Ovary (tissue), 9 donors: ENCODE results near the gene DDX4. TPM values are rescaled to one million over a fixed set of nuclear protein-coding genes. Genes with fewer than 3 reads are reported as not detected.
A peak's percentile ranks its signal among the peaks of the same experiment; 100 is the strongest.

ENCODE experiments used
- DNase-seq, 5 donors: peaks; one replicate each; pipeline ENCODE4 v3.0.0-alpha.2; 2019 to 2020
- H3K27ac ChIP-seq, 2 donors: fragments of 200-600 bp; one replicate each; pipeline versions ENCODE4 v1.5.1 to v1.8.0; 2019 to 2022
- H3K27me3 ChIP-seq: fragments of 200-600 bp; one replicate; pipeline ENCODE4 v1.8.0; 2022
- H3K36me3 ChIP-seq: fragments of 200-600 bp; sonication (generic); one replicate; pipeline ENCODE4 v1.5.1; 2019
- H3K4me1 ChIP-seq: one replicate; pipeline ENCODE4 v1.8.1; 2013; ENCODE audit warnings: mild to moderate bottlenecking, moderate library complexity; ENCODE audit not compliant: insufficient read depth
- H3K4me3 ChIP-seq: fragments of 200-600 bp; sonication (generic); one replicate; pipeline ENCODE4 v1.5.1; 2017
- H3K9me3 ChIP-seq, 2 donors: fragments of 200-600 bp in 1 of 2; sonication (generic) in 1 of 2; one replicate each; pipeline versions ENCODE4 v1.5.1 to v1.8.1; 2013 to 2019; ENCODE audit warnings: mild to moderate bottlenecking in 1 of 2, moderate library complexity in 1 of 2
- EP300 ChIP-seq: sonication (generic); formaldehyde crosslinking; IDR thresholded peaks from one replicate; pipeline ENCODE4 v1.6.1; 2017; ENCODE audit warnings: antibody characterized with exemption
- POLR2A ChIP-seq: fragments of 450-650 bp; IDR thresholded peaks from one replicate; pipeline ENCODE4 v1.6.1; 2017; ENCODE audit warnings: antibody characterized with exemption, mild to moderate bottlenecking, moderate library complexity
- WGBS, 3 donors: extraction: QIAGEN DNeasy Blood & Tissue Kit in 1 of 3; methylation state at CpG; one replicate each; pipeline versions ENCODE4 v1.1.5 to v1.1.7; 2013 to 2017; 5-methylcytosine and 5-hydroxymethylcytosine counted together
- intact Hi-C, 4 donors: fragments of 100-400 bp; cut with DNase I; formaldehyde crosslinking; loops; one replicate each; pipeline versions ENCODE4 v1.11.0 to v1.15.1; 2022 to 2023
- polyA plus RNA-seq, 2 donors: library from polyadenylated mRNA; stranded (reverse); fragments of 200-250 nt in 1 of 2; fragments of 350-450 nt in 1 of 2; fragmentation: Illumina TruSeq in 1 of 2; extraction: RNeasy Lipid Tissue Mini Kit (QIAGEN cat#74804) in 1 of 2; gene quantifications; one replicate each; pipeline ENCODE4 v1.2.3, GENCODE V29; 2013 to 2014
- total RNA-seq, 7 donors: library from RNA; depleted of rRNA in 2 of 7; stranded (reverse); fragments of >200 nt in 2 of 7; fragmentation: NEBNext Ultra II Directional in 3 of 7; extraction: Animal tissue kit (Norgen Biotek cat#: 25700) in 3 of 7; gene quantifications; one replicate each; pipeline versions ENCODE4 v1.1.0 to v1.2.4, GENCODE V29; 2016 to 2023
- TF ChIP-seq, protein P1 (sequence below), 3 donors: fragments of 450-650 bp in 2 of 3; fragments of 200-600 bp in 1 of 3; IDR thresholded peaks; one replicate each; pipeline versions ENCODE4 v1.5.1 to v1.8.0; 2016 to 2022; ENCODE audit warnings: antibody characterized with exemption in 3 of 3, mild to moderate bottlenecking in 1 of 3
- donor health status: DM: no; HTN: no; CAD: no; lungs with moderate emphysema.
- donor health status: DM: no; HTN: no; CAD: no.
- donor health status: Bipolar disorder and iron deficiency.
- donor health status: DM: yes; HTN: yes; CAD: no.
- donor health status: DM: no; HTN: no; CAD: no.
- donor health status: DM: yes; HTN: yes; CAD: no.

The DDX4 gene
- total and polyA plus RNA-seq, 9 donors = 0.63 TPM; not detected in 8

DNA sequence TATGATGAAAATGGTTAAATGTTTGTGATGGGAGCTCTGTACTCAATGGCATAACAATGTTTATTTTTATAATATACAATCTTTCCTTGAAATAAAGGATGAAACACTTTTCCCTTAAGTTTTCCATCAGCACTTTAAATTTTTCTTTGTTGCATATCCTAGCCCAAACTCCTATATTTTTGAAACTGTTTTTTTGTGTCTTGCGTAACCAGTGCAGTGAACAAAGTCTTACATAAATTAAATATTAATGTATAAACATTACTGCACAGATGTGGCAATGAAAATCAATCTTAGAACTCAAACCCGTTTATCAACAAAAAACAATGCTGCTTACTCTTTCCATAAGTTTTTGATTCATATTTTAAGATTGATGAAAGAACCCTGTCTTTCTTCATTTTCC is 79.2 kb downstream of the DDX4 start:
- 69 to 87% (median 75%) methylated on average over 2 of the region's 2 CpGs for WGBS, 3 donors
- H3K4me3 ChIP-seq = no peak overlapping the region
- no peaks in the 10 kb centered on the region for H3K27me3 ChIP-seq
- H3K36me3 ChIP-seq = no peaks in the 10 kb centered on the region
- no peaks in the 10 kb centered on the region for H3K9me3 ChIP-seq
- intact Hi-C loops = no loop called here
- TF ChIP-seq, protein P1, sequence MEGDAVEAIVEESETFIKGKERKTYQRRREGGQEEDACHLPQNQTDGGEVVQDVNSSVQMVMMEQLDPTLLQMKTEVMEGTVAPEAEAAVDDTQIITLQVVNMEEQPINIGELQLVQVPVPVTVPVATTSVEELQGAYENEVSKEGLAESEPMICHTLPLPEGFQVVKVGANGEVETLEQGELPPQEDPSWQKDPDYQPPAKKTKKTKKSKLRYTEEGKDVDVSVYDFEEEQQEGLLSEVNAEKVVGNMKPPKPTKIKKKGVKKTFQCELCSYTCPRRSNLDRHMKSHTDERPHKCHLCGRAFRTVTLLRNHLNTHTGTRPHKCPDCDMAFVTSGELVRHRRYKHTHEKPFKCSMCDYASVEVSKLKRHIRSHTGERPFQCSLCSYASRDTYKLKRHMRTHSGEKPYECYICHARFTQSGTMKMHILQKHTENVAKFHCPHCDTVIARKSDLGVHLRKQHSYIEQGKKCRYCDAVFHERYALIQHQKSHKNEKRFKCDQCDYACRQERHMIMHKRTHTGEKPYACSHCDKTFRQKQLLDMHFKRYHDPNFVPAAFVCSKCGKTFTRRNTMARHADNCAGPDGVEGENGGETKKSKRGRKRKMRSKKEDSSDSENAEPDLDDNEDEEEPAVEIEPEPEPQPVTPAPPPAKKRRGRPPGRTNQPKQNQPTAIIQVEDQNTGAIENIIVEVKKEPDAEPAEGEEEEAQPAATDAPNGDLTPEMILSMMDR (IDR thresholded peaks at IDR 0.05) = no peak
- TF ChIP-seq POLR2A (no peak), EP300 (no peak)
- peaks cover 4% of the 10 kb centered on the region for H3K4me1 ChIP-seq
- no peak overlapping the region for H3K27ac ChIP-seq
- DNase-seq = no peak

DNA sequence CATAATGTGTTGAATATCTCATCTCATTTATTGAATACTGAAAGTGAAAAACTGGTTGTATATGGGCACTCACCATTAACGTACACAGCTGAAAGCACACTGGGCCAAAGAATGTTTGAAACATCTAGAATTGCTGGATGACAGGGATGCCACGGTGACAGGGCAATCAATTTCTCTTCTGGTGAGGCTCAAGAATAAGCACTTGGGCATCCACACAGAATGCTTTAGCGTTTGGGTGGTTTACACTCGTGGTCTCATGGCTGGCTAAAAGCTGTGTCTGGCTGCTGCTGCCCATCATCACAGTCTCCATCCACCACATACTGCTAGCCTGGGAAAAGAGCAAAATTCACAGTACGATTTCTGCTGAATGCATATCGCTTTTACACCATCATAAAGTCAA is 82.6 kb downstream of the DDX4 start:
- no peaks in the 10 kb centered on the region for H3K9me3 ChIP-seq
- no peak overlapping the region for H3K27ac ChIP-seq
- TF ChIP-seq EP300 (no peak), POLR2A (no peak)
- TF ChIP-seq, protein P1 (IDR thresholded peaks at IDR 0.05) = no peak
- no peak overlapping the region for H3K4me3 ChIP-seq
- intact Hi-C loops = no loop called here
- no peaks in the 10 kb centered on the region for H3K36me3 ChIP-seq
- 81 to 88% (median 87%) methylated on average over 6 of the region's 6 CpGs for WGBS, 3 donors
- peaks cover 4% of the 10 kb centered on the region for H3K4me1 ChIP-seq
- H3K27me3 ChIP-seq = no peaks in the 10 kb centered on the region
- DNase-seq = no peak

DNA sequence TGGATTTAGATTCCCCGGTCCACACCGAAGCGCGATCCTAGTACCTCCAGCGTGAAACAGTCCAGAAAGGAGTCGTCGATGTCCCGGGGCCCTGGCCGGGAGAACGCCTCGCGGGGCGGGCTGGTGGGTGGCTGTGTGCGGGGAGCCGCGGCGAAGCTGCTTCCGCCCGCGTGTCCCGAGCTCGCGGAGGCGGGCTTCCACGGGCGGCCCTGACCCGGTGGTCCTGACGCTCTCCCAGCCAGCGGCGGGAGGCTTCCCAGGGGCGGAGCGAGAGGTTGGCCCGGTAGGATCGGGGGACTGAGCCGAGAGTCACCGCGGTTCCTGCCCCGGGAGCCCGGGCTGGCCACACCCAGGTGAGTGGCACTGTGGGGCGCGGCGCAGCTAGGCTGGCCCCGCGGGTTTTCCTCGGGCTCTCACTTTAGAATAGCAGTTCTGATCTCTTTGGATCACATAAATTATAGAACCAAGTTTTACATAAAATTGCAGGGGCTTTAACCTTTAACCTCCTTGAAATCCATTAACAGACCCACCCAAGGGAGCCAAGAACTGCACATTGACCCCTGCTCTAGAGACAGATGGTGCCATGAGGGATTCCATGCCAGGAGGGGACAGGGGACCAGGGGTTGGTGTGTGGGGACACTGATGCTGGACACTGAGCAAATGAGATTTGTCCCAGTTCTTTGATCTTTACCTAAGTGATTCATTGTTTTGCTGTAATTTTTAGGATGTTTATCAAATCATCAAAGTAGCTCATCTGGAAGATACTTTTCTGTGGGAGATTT is 84.1 kb downstream of the DDX4 start:
- 4 to 13% (median 5%) methylated on average over 26 to 45 of the region's 45 CpGs for WGBS, 3 donors
- Histone ChIP-seq H3K27ac (no peak overlapping the region), H3K4me1 (peaks cover 4% of the 10 kb centered on the region), H3K27me3 (no peaks in the 10 kb centered on the region), H3K9me3 (no peaks in the 10 kb centered on the region), H3K36me3 (no peaks in the 10 kb centered on the region), H3K4me3 (no peak overlapping the region)
- DNase-seq = peak in 2 of 5 donors; percentile 30 to 46
- intact Hi-C loops = no loop called here
- TF ChIP-seq EP300 (no peak), POLR2A (no peak)
- TF ChIP-seq, protein P1 (IDR thresholded peaks at IDR 0.05) = no peak

DNA sequence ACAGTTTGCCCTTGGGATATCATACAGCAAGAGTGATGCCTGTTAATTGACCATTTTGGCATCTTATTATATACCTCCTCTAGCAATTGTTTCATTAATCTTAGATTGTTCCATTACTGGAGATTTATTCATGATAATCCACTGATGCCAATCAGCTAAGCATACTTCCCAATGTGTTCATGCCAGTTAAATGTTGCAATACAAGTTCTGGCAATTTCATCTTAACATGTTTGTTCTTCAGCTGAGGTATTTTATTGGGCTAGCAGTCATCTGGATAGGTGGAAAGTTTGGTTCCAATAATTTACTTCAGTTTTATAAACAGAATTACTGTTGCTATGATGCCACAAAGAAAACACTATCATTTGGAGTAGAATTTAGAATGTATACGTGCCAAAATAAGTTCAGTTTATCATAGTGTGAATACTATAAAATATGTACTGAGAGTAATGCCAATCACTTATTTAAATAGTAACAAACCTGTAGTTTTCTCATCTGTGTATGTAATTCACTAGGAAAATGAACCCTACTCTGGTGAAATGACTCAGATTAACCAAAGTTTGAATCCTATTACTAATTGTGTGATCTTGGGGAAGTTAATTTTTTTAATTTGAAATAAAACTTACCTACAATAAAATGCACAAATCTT is 85.4 kb downstream of the DDX4 start:
- no peak overlapping the region for H3K27ac ChIP-seq
- peaks cover 4% of the 10 kb centered on the region for H3K4me1 ChIP-seq
- no peaks in the 10 kb centered on the region for H3K27me3 ChIP-seq
- intact Hi-C loops = no loop called here
- no peaks in the 10 kb centered on the region for H3K9me3 ChIP-seq
- no peaks in the 10 kb centered on the region for H3K36me3 ChIP-seq
- H3K4me3 ChIP-seq = no peak overlapping the region
- 80 to 82% (median 82%) methylated on average over 1 of the region's 1 CpG for WGBS, 3 donors
- no peak for DNase-seq
- TF ChIP-seq, protein P1 (IDR thresholded peaks at IDR 0.05) = no peak
- TF ChIP-seq POLR2A = no peak
- TF ChIP-seq EP300 = no peak
